DND-41 (cell line): Measurements from ENCODE around the gene PDCD11.

Source experiments
- CTCF ChIP-seq: IDR thresholded peaks from 2 replicates; pipeline ENCODE4 v1.5.1; 2012; ENCODE audit warnings: borderline replicate concordance, low read length, moderate library complexity, mild to moderate bottlenecking; ENCODE audit not compliant: poor library complexity, severe bottlenecking; ENCODE audit errors: extremely low read depth
- EZH2 ChIP-seq: IDR thresholded peaks from 3 replicates; pipeline ENCODE4 v1.6.1; 2012; ENCODE audit warnings: borderline replicate concordance, low read depth, mild to moderate bottlenecking, moderate library complexity, low read length, inconsistent platforms; ENCODE audit not compliant: severe bottlenecking

- TF ChIP-seq CTCF, result no peak
- no peak for TF ChIP-seq EZH2
Observed at GRCh38 chr10:103469201-103469600, 72.8 kb downstream of the PDCD11 start.
